Hair follicular keratinocyte (primary cell): Measurements from ENCODE around the gene NUDT19. TPM values are rescaled to one million over a fixed set of nuclear protein-coding genes. Genes with fewer than 3 reads are reported as not detected.

Experiments
- total RNA-seq: library from RNA; depleted of rRNA; stranded (reverse); fragments of >200 nt; gene quantifications from 2 replicates; pipeline ENCODE4 v1.2.3, GENCODE V29; 2015

The NUDT19 gene
- 17.8 and 18.7 TPM in 2 replicates for total RNA-seq

GRCh38 chr19:32691291-32691951 lies at the start of gene NUDT19:
Gene NUDT19, plus strand, starts transcription at chr19:32691821. Its CDS starts 140 bp downstream, at chr19:32691961.

GRCh38 chr19:32674931-32675719 lies 16.5 kb upstream of the NUDT19 start, which contains the start of gene ANKRD27:
Gene ANKRD27, minus strand, starts transcription at chr19:32675180. Its CDS starts 16,165 bp downstream, at chr19:32659015.

GRCh38 chr19:32675720-32676185 lies 15.9 kb upstream of the NUDT19 start, which contains the start of gene RGS9BP:
Gene RGS9BP, plus strand, starts transcription at chr19:32675848. Its CDS starts 416 bp downstream, at chr19:32676264.

GRCh38 chr19:32719611-32720059 lies 28.0 kb downstream of the NUDT19 start, which contains the start of gene TDRD12:
Gene TDRD12, plus strand, starts transcription at chr19:32719767. Its CDS starts 306 bp downstream, at chr19:32720073.

Other genes starting within 250 kb of the NUDT19 start
- 316 and 419 TPM in 2 replicates for gene PDCD5, start 110.6 kb upstream of the NUDT19 start, total RNA-seq
- gene ANKRD27, start 16.6 kb upstream of the NUDT19 start, total RNA-seq = 25.8 and 27.0 TPM in 2 replicates
- gene RGS9BP, start 16.0 kb upstream of the NUDT19 start, total RNA-seq = 0.49 TPM in 1 of 2 replicates, not detected in the other
- 0.47 and 1.9 TPM in 2 replicates for gene TDRD12, start 27.9 kb downstream of the NUDT19 start, total RNA-seq
- not detected in 2 replicates for gene SLC7A9, start 177.9 kb downstream of the NUDT19 start, total RNA-seq